ENCODE results near the gene PRKCSH.

The PRKCSH gene

DNA sequence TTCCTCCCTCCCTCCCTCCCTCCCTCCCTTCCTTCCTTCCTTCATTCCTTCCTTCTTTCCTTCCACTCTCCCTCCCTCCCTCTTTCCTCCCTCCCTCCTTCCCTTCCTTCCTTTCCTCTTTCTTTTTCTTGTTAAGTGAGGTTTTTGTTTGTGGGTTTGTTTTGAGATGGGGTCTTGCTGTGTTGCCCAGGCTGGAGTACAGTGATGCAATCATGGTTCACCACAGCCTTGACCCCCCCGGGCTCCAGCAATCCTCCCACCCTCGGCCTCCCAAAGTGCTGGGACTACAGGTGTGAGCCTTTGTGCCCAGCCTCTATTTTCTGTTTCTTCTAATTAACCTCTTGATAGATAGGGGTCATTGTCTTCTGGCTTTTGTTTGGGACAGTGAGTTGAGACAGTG lies 26.0 kb downstream of the PRKCSH start:
- no peaks in the 10 kb centered on the region for H3K4me1 ChIP-seq (ENCODE audit: insufficient read depth, low read length, severe bottlenecking)
- no peaks in the 10 kb centered on the region for H3F3A ChIP-seq (ENCODE audit: insufficient read depth, low read length)
- H4K20me1 ChIP-seq (ENCODE audit: insufficient read depth, low read length), result no peaks in the 10 kb centered on the region
- H3K9ac ChIP-seq (ENCODE audit: low read length), result no peak overlapping the region
- H3K27ac ChIP-seq (ENCODE audit: low read depth, low read length, poor library complexity, severe bottlenecking), result no peak overlapping the region
- H3K9me3 ChIP-seq (ENCODE audit: low read length), result no peaks in the 10 kb centered on the region
- H3K9me2 ChIP-seq (ENCODE audit: low read depth, low read length), result no peaks in the 10 kb centered on the region
- H3K4me3 ChIP-seq (ENCODE audit: low read depth, low read length, poor library complexity, severe bottlenecking), result no peak overlapping the region
- no peaks in the 10 kb centered on the region for H3K36me3 ChIP-seq (ENCODE audit: insufficient read depth, low read length)
- H3K79me2 ChIP-seq (ENCODE audit: insufficient read depth, low read length), result no peaks in the 10 kb centered on the region
- H2AFZ ChIP-seq (ENCODE audit: low read length), result no peak overlapping the region
- no peak for TF ChIP-seq EZH2 (IDR thresholded peaks at IDR 0.05; ENCODE audit: borderline replicate concordance, low read length)
- TF ChIP-seq, protein P1, sequence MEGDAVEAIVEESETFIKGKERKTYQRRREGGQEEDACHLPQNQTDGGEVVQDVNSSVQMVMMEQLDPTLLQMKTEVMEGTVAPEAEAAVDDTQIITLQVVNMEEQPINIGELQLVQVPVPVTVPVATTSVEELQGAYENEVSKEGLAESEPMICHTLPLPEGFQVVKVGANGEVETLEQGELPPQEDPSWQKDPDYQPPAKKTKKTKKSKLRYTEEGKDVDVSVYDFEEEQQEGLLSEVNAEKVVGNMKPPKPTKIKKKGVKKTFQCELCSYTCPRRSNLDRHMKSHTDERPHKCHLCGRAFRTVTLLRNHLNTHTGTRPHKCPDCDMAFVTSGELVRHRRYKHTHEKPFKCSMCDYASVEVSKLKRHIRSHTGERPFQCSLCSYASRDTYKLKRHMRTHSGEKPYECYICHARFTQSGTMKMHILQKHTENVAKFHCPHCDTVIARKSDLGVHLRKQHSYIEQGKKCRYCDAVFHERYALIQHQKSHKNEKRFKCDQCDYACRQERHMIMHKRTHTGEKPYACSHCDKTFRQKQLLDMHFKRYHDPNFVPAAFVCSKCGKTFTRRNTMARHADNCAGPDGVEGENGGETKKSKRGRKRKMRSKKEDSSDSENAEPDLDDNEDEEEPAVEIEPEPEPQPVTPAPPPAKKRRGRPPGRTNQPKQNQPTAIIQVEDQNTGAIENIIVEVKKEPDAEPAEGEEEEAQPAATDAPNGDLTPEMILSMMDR (IDR thresholded peaks at IDR 0.05; ENCODE audit: low read length), result no peak
- H3K27me3 ChIP-seq (ENCODE audit: insufficient read depth, low read length), result 0 out of 2 replicates have a peak, but pooled peaks cover 9% of the 10 kb centered on the region
- no peak overlapping the region for H3K4me2 ChIP-seq (ENCODE audit: low read length)

DNA sequence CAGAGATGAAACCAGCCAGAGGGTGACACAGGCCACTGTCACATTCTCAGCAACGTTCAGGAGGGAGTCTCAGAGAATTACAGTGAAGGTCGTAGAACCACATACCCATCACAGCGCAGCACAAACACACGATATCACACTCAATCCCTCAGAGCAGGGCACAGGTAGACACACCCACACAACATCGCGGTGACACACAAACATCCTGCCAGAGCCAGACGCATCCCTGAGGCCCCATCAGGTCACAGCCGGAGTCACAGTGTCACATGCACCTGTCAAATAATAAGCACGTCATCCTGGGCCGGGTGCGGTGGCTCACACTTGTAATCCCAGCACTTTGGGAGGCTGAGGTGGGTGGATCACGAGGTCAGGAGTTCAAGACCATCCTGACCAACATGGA lies 28.0 kb downstream of the PRKCSH start:
- Histone ChIP-seq H3K4me3 (ENCODE audit: low read depth, low read length, poor library complexity, severe bottlenecking) (no peak overlapping the region), H3K4me2 (ENCODE audit: low read length) (no peak overlapping the region), H3K79me2 (ENCODE audit: insufficient read depth, low read length) (no peaks in the 10 kb centered on the region), H3K36me3 (ENCODE audit: insufficient read depth, low read length) (no peaks in the 10 kb centered on the region), H3K27me3 (ENCODE audit: insufficient read depth, low read length) (no peaks in the 10 kb centered on the region), H3K9ac (ENCODE audit: low read length) (no peak overlapping the region), H3K4me1 (ENCODE audit: insufficient read depth, low read length, severe bottlenecking) (no peaks in the 10 kb centered on the region), H3K27ac (ENCODE audit: low read depth, low read length, poor library complexity, severe bottlenecking) (no peak overlapping the region), H3K9me2 (ENCODE audit: low read depth, low read length) (no peaks in the 10 kb centered on the region), H3F3A (ENCODE audit: insufficient read depth, low read length) (no peaks in the 10 kb centered on the region), H4K20me1 (ENCODE audit: insufficient read depth, low read length) (no peaks in the 10 kb centered on the region), H3K9me3 (ENCODE audit: low read length) (no peaks in the 10 kb centered on the region), H2AFZ (ENCODE audit: low read length) (no peak overlapping the region)
- no peak for TF ChIP-seq EZH2 (IDR thresholded peaks at IDR 0.05; ENCODE audit: borderline replicate concordance, low read length)
- TF ChIP-seq, protein P1 (IDR thresholded peaks at IDR 0.05; ENCODE audit: low read length), result no peak

- Histone ChIP-seq H3K79me2 (ENCODE audit: insufficient read depth, low read length) (no peaks in the 10 kb centered on the region), H3K27ac (ENCODE audit: low read depth, low read length, poor library complexity, severe bottlenecking) (no peak overlapping the region), H3K4me2 (ENCODE audit: low read length) (no peak overlapping the region), H3K4me1 (ENCODE audit: insufficient read depth, low read length, severe bottlenecking) (no peaks in the 10 kb centered on the region), H3K4me3 (ENCODE audit: low read depth, low read length, poor library complexity, severe bottlenecking) (no peak overlapping the region), H3K27me3 (ENCODE audit: insufficient read depth, low read length) (0 out of 2 replicates have a peak, but pooled peaks cover 2% of the 10 kb centered on the region), H3K9me2 (ENCODE audit: low read depth, low read length) (no peaks in the 10 kb centered on the region), H3K36me3 (ENCODE audit: insufficient read depth, low read length) (no peaks in the 10 kb centered on the region), H3K9me3 (ENCODE audit: low read length) (no peaks in the 10 kb centered on the region), H2AFZ (ENCODE audit: low read length) (no peak overlapping the region), H4K20me1 (ENCODE audit: insufficient read depth, low read length) (no peaks in the 10 kb centered on the region), H3K9ac (ENCODE audit: low read length) (no peak overlapping the region), H3F3A (ENCODE audit: insufficient read depth, low read length) (no peaks in the 10 kb centered on the region)
- TF ChIP-seq, protein P1 (IDR thresholded peaks at IDR 0.05; ENCODE audit: low read length), result no peak
- TF ChIP-seq EZH2 (IDR thresholded peaks at IDR 0.05; ENCODE audit: borderline replicate concordance, low read length), result no peak
Measured at GRCh38 chr19:11464333-11465265, 29.2 kb downstream of the PRKCSH start.
